K562 (cell line): ENCODE measurements around the gene GPR153. TPM values are rescaled to one million over a fixed set of nuclear protein-coding genes. Genes with fewer than 3 reads are reported as not detected.

Experiments
- ATF2 ChIP-seq: sonication (generic); formaldehyde crosslinking; IDR thresholded peaks from 2 replicates; pipeline ENCODE4 v1.8.1; 2022; ENCODE audit warnings: missing genetic modification reagents
- CAMTA2 ChIP-seq: fragments of 250-450 bp; sonication (Bioruptor Pico); conservative IDR thresholded peaks from 2 replicates; pipeline ENCODE4 v1.5.1; 2022
- CGGBP1 ChIP-seq: fragments of 250-450 bp; sonication (Bioruptor Pico); IDR thresholded peaks from 2 replicates; pipeline ENCODE4 v1.9.0; 2021; ENCODE audit warnings: mild to moderate bottlenecking
- CXXC5 ChIP-seq: fragments of 250-450 bp; sonication (Bioruptor Pico); IDR thresholded peaks from 2 replicates; pipeline ENCODE4 v1.8.0; 2022; ENCODE audit warnings: inconsistent platforms, mild to moderate bottlenecking, moderate library complexity
- DEAF1 ChIP-seq: fragments of 450-650 bp; formaldehyde crosslinking; IDR thresholded peaks from 2 replicates; pipeline ENCODE4 v1.4.0; 2020; ENCODE audit warnings: mild to moderate bottlenecking, moderate library complexity
- EHMT2 ChIP-seq: fragments of 450-650 bp; IDR thresholded peaks from 2 replicates; pipeline ENCODE4 v1.6.1; 2018; ENCODE audit warnings: antibody characterized with exemption
- ELF1 ChIP-seq: fragments of 200-800 bp; sonication (Bioruptor generic); IDR thresholded peaks from 2 replicates; pipeline ENCODE4 v1.6.1; 2016; ENCODE audit warnings: missing genetic modification characterization, missing compliant biosample characterization
- GABPA ChIP-seq: fragments of 200-800 bp; sonication (Bioruptor generic); conservative IDR thresholded peaks from 2 replicates; pipeline ENCODE4 v1.6.1; 2016; ENCODE audit warnings: low read depth, missing genetic modification characterization, missing compliant biosample characterization
- HMGN3 ChIP-seq: IDR thresholded peaks from 2 replicates; pipeline ENCODE4 v1.6.1; 2011; ENCODE audit warnings: borderline replicate concordance, low read depth, mild to moderate bottlenecking, mixed read lengths, low read length; ENCODE audit not compliant: insufficient read length; ENCODE audit errors: extremely low read depth
- HNRNPLL ChIP-seq: fragments of 200-400 bp; formaldehyde crosslinking; IDR thresholded peaks from 2 replicates; pipeline ENCODE4 v1.6.1; 2017; ENCODE audit warnings: low read length, low read depth, mild to moderate bottlenecking; ENCODE audit not compliant: poor library complexity, severe bottlenecking
- MED1 ChIP-seq: sonication (generic); formaldehyde crosslinking; IDR thresholded peaks from 2 replicates; pipeline ENCODE4 v1.8.1; 2023; ENCODE audit warnings: missing genetic modification reagents, borderline replicate concordance
- MTF1 ChIP-seq: fragments of 250-450 bp; sonication (Bioruptor Pico); IDR thresholded peaks from 2 replicates; pipeline ENCODE4 v1.9.0; 2021; ENCODE audit warnings: moderate library complexity, mild to moderate bottlenecking, inconsistent platforms, borderline replicate concordance
- PML ChIP-seq: IDR thresholded peaks from 2 replicates; pipeline ENCODE4 v1.6.1; 2012; ENCODE audit warnings: low read length, inconsistent platforms
- PYGO2 ChIP-seq: fragments of 450-650 bp; IDR thresholded peaks from 2 replicates; pipeline ENCODE4 v1.6.1; 2016; ENCODE audit warnings: mild to moderate bottlenecking, missing genetic modification characterization, moderate library complexity, missing compliant biosample characterization
- RREB1 ChIP-seq: fragments of 250-450 bp; sonication (Bioruptor Pico); IDR thresholded peaks from 2 replicates; pipeline ENCODE4 v1.4.0; 2020
- TCF7L2 ChIP-seq: fragments of 150-350 bp; IDR thresholded peaks from 2 replicates; pipeline ENCODE4 v1.6.1; 2016; ENCODE audit warnings: low read depth, mild to moderate bottlenecking, low read length, moderate library complexity
- ZNF23 ChIP-seq: fragments of 250-450 bp; sonication (Bioruptor Pico); IDR thresholded peaks from 2 replicates; pipeline ENCODE4 v1.4.0; 2020; ENCODE audit warnings: mild to moderate bottlenecking
- ZNF76 ChIP-seq: fragments of 250-450 bp; sonication (Bioruptor Pico); IDR thresholded peaks from 2 replicates; pipeline ENCODE4 v1.4.0; 2020; ENCODE audit warnings: mild to moderate bottlenecking, moderate library complexity, borderline replicate concordance
- polyA plus RNA-seq, 8 experiments: library from polyadenylated mRNA; depleted of rRNA in 4 of 8; stranded (reverse) in 5 of 8; unstranded in 3 of 8; fragments of >200 nt; fragmentation: Nextera tagmentation in 2 of 8; fragmentation: Illumina TruSeq in 1 of 8; extraction: Ambion mirVana in 2 of 8; extraction: Trizol in 1 of 8; gene quantifications; 2 replicates each; pipeline versions ENCODE4 v1.2.1 to v1.2.3, GENCODE V29; 2011 to 2014; ENCODE audit warnings: inconsistent platforms in 1 of 8, missing spikeins in 1 of 8
- total RNA-seq, 7 experiments: library from RNA; depleted of rRNA in 6 of 7; stranded (reverse); fragments of >200 nt in 6 of 7; fragmentation: Illumina TruSeq in 2 of 7; extraction: Trizol in 2 of 7; gene quantifications; 2 replicates each; pipeline versions ENCODE4 v1.2.1 to v1.2.3, GENCODE V29; 2011 to 2021; ENCODE audit warnings: low replicate concordance in 1 of 7

GPR153 gene
- total and polyA plus RNA-seq, 9 of the 15 experiments (the other 6 are each of a cell fraction or from before 2014, with no cell fraction given) = 0.01 to 1.5 (median 0.51) TPM

- no peak for TF ChIP-seq GABPA (tag)
- no peak for TF ChIP-seq CAMTA2
- TF ChIP-seq CGGBP1 (CRISPR knock-in tag) = no peak
- TF ChIP-seq ZNF23 (CRISPR knock-in tag) = no peak
- TF ChIP-seq MED1 (CRISPR knock-in tag) = no peak
- TF ChIP-seq ZNF76 = no peak
- 0 out of 2 replicates have a peak, but pooled peaks have one; percentile 26 for TF ChIP-seq EHMT2
- TF ChIP-seq RREB1 (CRISPR knock-in tag) = 0 out of 2 replicates have a peak, but pooled peaks have one; percentile 35
- TF ChIP-seq PYGO2 (tag) = no peak
- TF ChIP-seq CXXC5 = peak; percentile 11; the same call in 1 of the 2 replicates
- TF ChIP-seq MTF1 = no peak
- peak; percentile 96 for TF ChIP-seq DEAF1 (CRISPR knock-in tag)
- no peak for TF ChIP-seq PML
- no peak for TF ChIP-seq HNRNPLL
- no peak for TF ChIP-seq ATF2 (CRISPR knock-in tag)
- TF ChIP-seq ELF1 (tag) = no peak
- TF ChIP-seq HMGN3 = peak; percentile 62
- TF ChIP-seq TCF7L2 = no peak
These were observed 14.1 kb downstream of the GPR153 start (continued) for GRCh38 chr1:6246497-6247467.
